ENCODE results near the gene KIRREL2.
"Not testable (repeated sequence)": the region's sequence is repeated elsewhere in the genome, so short reads cannot be mapped to it uniquely, and the experiment has no call there.

Gene KIRREL2

GRCh38 chr19:35856546-35857149, at the start of gene KIRREL2:
KIRREL2 (plus strand) TSS chr19:35856911; CDS start chr19:35857120, 209 bp downstream.
- DNase-seq (ENCODE audit: extremely low read depth in 1 of 2, low read depth in 1 of 2), result no peak

GRCh38 chr19:35807633-35808032, 49.1 kb upstream of the KIRREL2 start:
- no peak for DNase-seq (ENCODE audit: extremely low read depth in 1 of 2, low read depth in 1 of 2)

GRCh38 chr19:35811317-35812219, 45.1 kb upstream of the KIRREL2 start:
- DNase-seq (ENCODE audit: extremely low read depth in 1 of 2, low read depth in 1 of 2), result no peak

- no peak for DNase-seq (ENCODE audit: extremely low read depth in 1 of 2, low read depth in 1 of 2)
Measured at GRCh38 chr19:35812220-35813042, 44.3 kb upstream of the KIRREL2 start, which contains the start of gene PRODH2. PRODH2 (minus strand) TSS chr19:35812845; CDS start chr19:35812805, 40 bp downstream.

- no peak for DNase-seq (ENCODE audit: extremely low read depth in 1 of 2, low read depth in 1 of 2)
Measured at GRCh38 chr19:35813043-35813890, 43.4 kb upstream of the KIRREL2 start.

GRCh38 chr19:35816262-35816661, 40.4 kb upstream of the KIRREL2 start:
- DNase-seq (ENCODE audit: extremely low read depth in 1 of 2, low read depth in 1 of 2), result no peak

GRCh38 chr19:35816846-35817245, 39.9 kb upstream of the KIRREL2 start:
- no peak for DNase-seq (ENCODE audit: extremely low read depth in 1 of 2, low read depth in 1 of 2)

GRCh38 chr19:35818445-35818844, 38.3 kb upstream of the KIRREL2 start:
- no peak for DNase-seq (ENCODE audit: extremely low read depth in 1 of 2, low read depth in 1 of 2)

GRCh38 chr19:35822579-35822978, 34.1 kb upstream of the KIRREL2 start:
- DNase-seq (ENCODE audit: extremely low read depth in 1 of 2, low read depth in 1 of 2), result no peak

- DNase-seq (ENCODE audit: extremely low read depth in 1 of 2, low read depth in 1 of 2), result no peak
Measured at GRCh38 chr19:35824150-35824549, 32.6 kb upstream of the KIRREL2 start.

GRCh38 chr19:35828692-35829301, 27.9 kb upstream of the KIRREL2 start:
- DNase-seq (ENCODE audit: extremely low read depth in 1 of 2, low read depth in 1 of 2), result no peak

GRCh38 chr19:35830986-35831385, 25.7 kb upstream of the KIRREL2 start:
- no peak for DNase-seq (ENCODE audit: extremely low read depth in 1 of 2, low read depth in 1 of 2)

GRCh38 chr19:35832054-35832453, 24.7 kb upstream of the KIRREL2 start:
- DNase-seq (ENCODE audit: extremely low read depth in 1 of 2, low read depth in 1 of 2), result no peak

GRCh38 chr19:35833972-35834371, 22.7 kb upstream of the KIRREL2 start:
- DNase-seq (ENCODE audit: extremely low read depth in 1 of 2, low read depth in 1 of 2), result no peak

- DNase-seq (ENCODE audit: extremely low read depth in 1 of 2, low read depth in 1 of 2), result not testable (repeated sequence)
Measured at GRCh38 chr19:35836096-35836495, 20.6 kb upstream of the KIRREL2 start.

GRCh38 chr19:35841961-35842595, 14.6 kb upstream of the KIRREL2 start:
- no peak for DNase-seq (ENCODE audit: extremely low read depth in 1 of 2, low read depth in 1 of 2)

GRCh38 chr19:35842666-35843272, 13.9 kb upstream of the KIRREL2 start:
- DNase-seq (ENCODE audit: extremely low read depth in 1 of 2, low read depth in 1 of 2), result no peak

GRCh38 chr19:35843676-35844481, 12.8 kb upstream of the KIRREL2 start:
- DNase-seq (ENCODE audit: extremely low read depth in 1 of 2, low read depth in 1 of 2), result no peak

All from stimulated activated CD8-positive, alpha-beta memory T cell treated with anti-CD3 and anti-CD28 coated beads, Interleukin-7, amount 100 ng/mL, for 48 hours (primary cell).